SW 1271 (cell line): Measurements from ENCODE around the gene APMAP.

Experiments used
- DNase-seq, 2 experiments: peaks; one replicate each; lab custom pipeline; 2025; lab: John Stamatoyannopoulos, UW

The APMAP gene

GRCh38 chr20:25024171-25024570 lies 31.6 kb upstream of the APMAP start:
- DNase-seq, result no peak

- no peak for DNase-seq
Measured at GRCh38 chr20:25023356-25023755, 30.8 kb upstream of the APMAP start.

GRCh38 chr20:25022680-25023079 lies 30.1 kb upstream of the APMAP start:
- DNase-seq, result no peak

GRCh38 chr20:25021336-25021735 lies 28.8 kb upstream of the APMAP start:
- DNase-seq, result no peak

- DNase-seq, result no peak
Measured at GRCh38 chr20:25020901-25021301, 28.4 kb upstream of the APMAP start.

- no peak for DNase-seq
Measured at GRCh38 chr20:25020345-25020744, 27.8 kb upstream of the APMAP start.

- no peak for DNase-seq
Measured at GRCh38 chr20:25019381-25020155, 27.0 kb upstream of the APMAP start.

- DNase-seq, result no peak
Measured at GRCh38 chr20:25018841-25019240, 26.3 kb upstream of the APMAP start.

GRCh38 chr20:25018425-25018824 lies 25.9 kb upstream of the APMAP start:
- no peak for DNase-seq

- no peak for DNase-seq
Measured at GRCh38 chr20:25017257-25017803, 24.8 kb upstream of the APMAP start.

GRCh38 chr20:25016471-25016870 lies 23.9 kb upstream of the APMAP start:
- DNase-seq, result no peak

GRCh38 chr20:25015986-25016385 lies 23.4 kb upstream of the APMAP start:
- DNase-seq, result no peak

- DNase-seq, result no peak
Measured at GRCh38 chr20:25014816-25015215, 22.3 kb upstream of the APMAP start.

GRCh38 chr20:25013478-25014380 lies 21.2 kb upstream of the APMAP start:
- DNase-seq, result no peak

- DNase-seq, result no peak
Measured at GRCh38 chr20:25012616-25013189, 20.2 kb upstream of the APMAP start.

- DNase-seq, result no peak
Measured at GRCh38 chr20:25011831-25012241, 19.3 kb upstream of the APMAP start.

- no peak for DNase-seq
Measured at GRCh38 chr20:25011261-25011660, 18.7 kb upstream of the APMAP start.

- DNase-seq, result no peak
Measured at GRCh38 chr20:25009218-25010145, 16.9 kb upstream of the APMAP start.

- no peak for DNase-seq
Measured at GRCh38 chr20:25008388-25009217, 16.1 kb upstream of the APMAP start.

- DNase-seq, result no peak
Measured at GRCh38 chr20:25007491-25008305, 15.1 kb upstream of the APMAP start.
